WTC11 (cell line): ENCODE results near the gene CLDN20.

Source experiments
- ATF1 ChIP-seq: sonication (generic); formaldehyde crosslinking; IDR thresholded peaks from 2 replicates; pipeline ENCODE4 v1.8.1; 2023; ENCODE audit warnings: mild to moderate bottlenecking, moderate library complexity, missing genetic modification reagents
- ATF3 ChIP-seq: sonication (generic); formaldehyde crosslinking; conservative IDR thresholded peaks from 2 replicates; pipeline ENCODE4 v1.8.1; 2022; ENCODE audit warnings: mild to moderate bottlenecking, missing genetic modification reagents
- E2F1 ChIP-seq: sonication (generic); formaldehyde crosslinking; IDR thresholded peaks from 2 replicates; pipeline ENCODE4 v1.8.0; 2022; ENCODE audit warnings: mild to moderate bottlenecking, missing genetic modification reagents
- ESRRA ChIP-seq: sonication (generic); formaldehyde crosslinking; IDR thresholded peaks from 2 replicates; pipeline ENCODE4 v1.8.1; 2022; ENCODE audit warnings: mild to moderate bottlenecking, missing genetic modification reagents, borderline replicate concordance
- HMGXB4 ChIP-seq: sonication (generic); formaldehyde crosslinking; IDR thresholded peaks from 2 replicates; pipeline ENCODE4 v1.8.1; 2023; ENCODE audit warnings: mild to moderate bottlenecking, moderate library complexity, missing genetic modification reagents
- ZNF138 ChIP-seq: sonication (generic); formaldehyde crosslinking; conservative IDR thresholded peaks from 2 replicates; pipeline ENCODE4 v1.8.1; 2022; ENCODE audit warnings: mild to moderate bottlenecking, moderate library complexity, missing genetic modification reagents
- TF ChIP-seq, protein P1 (sequence below): fragments of 200-600 bp; IDR thresholded peaks from 2 replicates; pipeline ENCODE4 v1.8.0; 2022; ENCODE audit warnings: antibody characterized with exemption
- TF ChIP-seq, protein P2 (sequence below): sonication (generic); formaldehyde crosslinking; IDR thresholded peaks from 2 replicates; pipeline ENCODE4 v1.8.0; 2022; ENCODE audit warnings: mild to moderate bottlenecking, missing genetic modification reagents

DNA sequence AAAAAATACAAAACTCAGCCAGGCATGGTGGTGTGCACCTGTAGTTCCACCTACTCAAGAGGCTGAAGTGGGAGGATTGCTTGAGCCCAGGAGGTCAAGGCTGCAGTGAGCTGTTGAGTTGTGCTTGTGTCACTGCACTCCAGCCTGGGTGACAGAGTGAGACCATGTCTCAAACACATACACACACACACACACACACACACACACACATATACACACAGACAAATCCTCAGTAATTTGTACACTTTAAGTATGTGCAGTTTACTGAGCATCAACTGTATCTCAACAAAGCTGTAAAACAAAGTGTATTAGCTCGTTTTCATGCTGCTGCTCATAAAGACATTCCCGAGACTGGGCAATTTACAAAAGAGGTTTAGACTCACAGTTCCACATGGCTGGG, 43.1 kb downstream of the CLDN20 start:
- TF ChIP-seq ATF3 (CRISPR knock-in tag) (no peak), E2F1 (CRISPR knock-in tag) (no peak), ESRRA (CRISPR knock-in tag) (no peak), HMGXB4 (CRISPR knock-in tag) (no peak), ZNF138 (no peak), ATF1 (CRISPR knock-in tag) (no peak)
- TF ChIP-seq, protein P1, sequence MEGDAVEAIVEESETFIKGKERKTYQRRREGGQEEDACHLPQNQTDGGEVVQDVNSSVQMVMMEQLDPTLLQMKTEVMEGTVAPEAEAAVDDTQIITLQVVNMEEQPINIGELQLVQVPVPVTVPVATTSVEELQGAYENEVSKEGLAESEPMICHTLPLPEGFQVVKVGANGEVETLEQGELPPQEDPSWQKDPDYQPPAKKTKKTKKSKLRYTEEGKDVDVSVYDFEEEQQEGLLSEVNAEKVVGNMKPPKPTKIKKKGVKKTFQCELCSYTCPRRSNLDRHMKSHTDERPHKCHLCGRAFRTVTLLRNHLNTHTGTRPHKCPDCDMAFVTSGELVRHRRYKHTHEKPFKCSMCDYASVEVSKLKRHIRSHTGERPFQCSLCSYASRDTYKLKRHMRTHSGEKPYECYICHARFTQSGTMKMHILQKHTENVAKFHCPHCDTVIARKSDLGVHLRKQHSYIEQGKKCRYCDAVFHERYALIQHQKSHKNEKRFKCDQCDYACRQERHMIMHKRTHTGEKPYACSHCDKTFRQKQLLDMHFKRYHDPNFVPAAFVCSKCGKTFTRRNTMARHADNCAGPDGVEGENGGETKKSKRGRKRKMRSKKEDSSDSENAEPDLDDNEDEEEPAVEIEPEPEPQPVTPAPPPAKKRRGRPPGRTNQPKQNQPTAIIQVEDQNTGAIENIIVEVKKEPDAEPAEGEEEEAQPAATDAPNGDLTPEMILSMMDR: no peak
- TF ChIP-seq, protein P2, sequence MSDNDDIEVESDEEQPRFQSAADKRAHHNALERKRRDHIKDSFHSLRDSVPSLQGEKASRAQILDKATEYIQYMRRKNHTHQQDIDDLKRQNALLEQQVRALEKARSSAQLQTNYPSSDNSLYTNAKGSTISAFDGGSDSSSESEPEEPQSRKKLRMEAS (CRISPR knock-in tag): no peak
